ENCODE results near the gene GDF9.
"Not testable (repeated sequence)": the region's sequence is repeated elsewhere in the genome, so short reads cannot be mapped to it uniquely, and the experiment has no call there.

Gene GDF9

GRCh38 chr5:132871459-132872284 is 5.4 kb upstream of the GDF9 start:
- no peak for DNase-seq

GRCh38 chr5:132870801-132871200 is 4.5 kb upstream of the GDF9 start:
- no peak for DNase-seq

GRCh38 chr5:132868754-132869153 is 2.5 kb upstream of the GDF9 start:
- DNase-seq = no peak

- no peak for DNase-seq
Observed at GRCh38 chr5:132867046-132867451, 780 bp upstream of the GDF9 start.

GRCh38 chr5:132865668-132866341 is 464 bp downstream of the GDF9 start:
- DNase-seq = no peak

GRCh38 chr5:132860742-132861141 is 5.5 kb downstream of the GDF9 start:
- DNase-seq = no peak

- DNase-seq = no peak
Observed at GRCh38 chr5:132859889-132860437, 6.3 kb downstream of the GDF9 start.

GRCh38 chr5:132856011-132856410 is 10.3 kb downstream of the GDF9 start:
- no peak for DNase-seq

GRCh38 chr5:132854992-132855391 is 11.3 kb downstream of the GDF9 start:
- DNase-seq = not testable (repeated sequence)

GRCh38 chr5:132854301-132854700 is 12.0 kb downstream of the GDF9 start:
- DNase-seq = no peak

- DNase-seq = no peak
Observed at GRCh38 chr5:132853790-132854189, 12.5 kb downstream of the GDF9 start.

- DNase-seq = no peak
Observed at GRCh38 chr5:132853323-132853722, 12.9 kb downstream of the GDF9 start.

GRCh38 chr5:132850066-132850465 is 16.2 kb downstream of the GDF9 start:
- no peak for DNase-seq

- no peak for DNase-seq
Observed at GRCh38 chr5:132849347-132849746, 16.9 kb downstream of the GDF9 start.

- DNase-seq = no peak
Observed at GRCh38 chr5:132848270-132848669, 18.0 kb downstream of the GDF9 start.

GRCh38 chr5:132841305-132841704 is 25.0 kb downstream of the GDF9 start:
- no peak for DNase-seq

GRCh38 chr5:132840896-132841295 is 25.4 kb downstream of the GDF9 start:
- DNase-seq = no peak

- DNase-seq = no peak
Observed at GRCh38 chr5:132840313-132840712, 26.0 kb downstream of the GDF9 start.

GRCh38 chr5:132839426-132840301 is 26.6 kb downstream of the GDF9 start:
- no peak for DNase-seq

- DNase-seq = no peak
Observed at GRCh38 chr5:132838516-132839282, 27.6 kb downstream of the GDF9 start.

- DNase-seq = no peak
Observed at GRCh38 chr5:132837868-132838267, 28.4 kb downstream of the GDF9 start.

GRCh38 chr5:132836852-132837251 is 29.4 kb downstream of the GDF9 start:
- no peak for DNase-seq

All from NCI-H1105 (cell line).